Lung (tissue), 12 donors: Measurements from ENCODE around the gene CD300H. TPM values are rescaled to one million over a fixed set of nuclear protein-coding genes. Genes with fewer than 3 reads are reported as not detected.

ENCODE experiments used
- ATAC-seq: fragments of 200-7000 bp; cut with Tn5 transposase; one replicate; pipeline ENCODE4 v1.9.1; 2020; ENCODE audit warnings: moderate number of reproducible peaks; ENCODE audit not compliant: insufficient read depth, low FRiP score
- DNase-seq, 3 donors: peaks; one replicate each; pipeline ENCODE4 v3.0.0-alpha.2; 2013 to 2017
- H3K27ac ChIP-seq, 2 donors: one replicate each; pipeline ENCODE4 v1.5.1; 2013; ENCODE audit warnings: mild to moderate bottlenecking in 2 of 2, moderate library complexity in 2 of 2, control low read depth in 1 of 2, inconsistent platforms in 1 of 2, low read depth in 1 of 2, low read length in 1 of 2
- H3K27me3 ChIP-seq, 3 donors: one replicate each; pipeline ENCODE4 v1.5.1; 2013; ENCODE audit warnings: low read length in 2 of 3; ENCODE audit not compliant: control insufficient read depth in 3 of 3, insufficient read depth in 3 of 3
- H3K36me3 ChIP-seq, 4 donors: one replicate each; pipeline ENCODE4 v1.5.1; 2013; ENCODE audit warnings: low read length in 4 of 4, mild to moderate bottlenecking in 1 of 4, moderate library complexity in 1 of 4; ENCODE audit not compliant: control insufficient read depth in 4 of 4, insufficient read depth in 4 of 4
- H3K4me1 ChIP-seq, 5 donors: one replicate each; pipeline ENCODE4 v1.5.1; 2013; ENCODE audit warnings: low read length in 5 of 5, mild to moderate bottlenecking in 2 of 5, moderate library complexity in 1 of 5; ENCODE audit not compliant: control insufficient read depth in 5 of 5, insufficient read depth in 5 of 5
- H3K4me3 ChIP-seq: one replicate; pipeline ENCODE4 v1.5.1; 2013; ENCODE audit warnings: mild to moderate bottlenecking, control low read depth, moderate library complexity
- H3K9ac ChIP-seq, 2 donors: one replicate each; pipeline ENCODE4 v1.5.1; 2013; ENCODE audit warnings: low read length in 2 of 2, control low read depth in 1 of 2; ENCODE audit not compliant: insufficient read depth in 1 of 2
- H3K9me3 ChIP-seq, 4 donors: one replicate each; pipeline ENCODE4 v1.5.1; 2013; ENCODE audit warnings: low read length in 3 of 4, mild to moderate bottlenecking in 1 of 4, moderate library complexity in 1 of 4; ENCODE audit not compliant: control insufficient read depth in 4 of 4, insufficient read depth in 3 of 4
- WGBS, 2 donors: extraction: QIAGEN DNeasy Blood & Tissue Kit; methylation state at CpG; one replicate each; pipeline ENCODE4 v1.1.7; 2013; 5-methylcytosine and 5-hydroxymethylcytosine counted together
- polyA plus RNA-seq, 2 donors: library from polyadenylated mRNA; stranded (reverse); fragments of 200-250 nt; gene quantifications; one replicate each; pipeline ENCODE4 v1.2.1, GENCODE V29; 2013
- total RNA-seq, 2 donors: library from RNA; depleted of rRNA in 1 of 2; stranded (reverse); fragments of >200 nt in 1 of 2; gene quantifications; one replicate each; pipeline ENCODE4 v1.2.1, GENCODE V29; 2014 to 2021
- TF ChIP-seq, protein P1 (sequence below): IDR thresholded peaks from 2 replicates; pipeline ENCODE4 v1.5.1; 2012; ENCODE audit warnings: mild to moderate bottlenecking; ENCODE audit errors: control extremely low read depth, extremely low read depth
- donor health status: control.
- donor health status: control.
- donor health status: Bipolar disorder and iron deficiency.
- donor health status: healthy.
- donor health status: DM: yes; HTN: yes; CAD: no.

The CD300H gene
- total and polyA plus RNA-seq, 4 donors, result 1.1 to 11.9 (median 3.4) TPM; not detected in 1

DNA sequence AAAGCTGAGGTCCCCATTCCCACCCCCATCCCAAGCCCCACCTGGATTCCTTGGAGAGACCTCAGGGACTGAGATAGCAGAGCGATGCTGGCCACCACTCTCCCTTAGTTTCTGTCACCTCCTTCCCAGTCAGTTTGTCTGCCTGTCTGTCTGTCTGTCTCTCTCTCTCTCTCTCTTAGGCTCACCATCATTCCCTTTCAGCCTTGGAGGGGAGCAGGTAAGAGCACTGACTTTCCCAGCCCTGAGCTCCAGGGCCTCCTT, 41.9 kb downstream of the CD300H start:
- H3K36me3 ChIP-seq, result no peaks in the 10 kb centered on the region
- H3K9me3 ChIP-seq, result peaks cover 0 to 12% (median 0%) of the 10 kb centered on the region in 4 donors
- H3K27me3 ChIP-seq, result no peaks in the 10 kb centered on the region
- no peaks in the 10 kb centered on the region for H3K4me1 ChIP-seq
- TF ChIP-seq, protein P1, sequence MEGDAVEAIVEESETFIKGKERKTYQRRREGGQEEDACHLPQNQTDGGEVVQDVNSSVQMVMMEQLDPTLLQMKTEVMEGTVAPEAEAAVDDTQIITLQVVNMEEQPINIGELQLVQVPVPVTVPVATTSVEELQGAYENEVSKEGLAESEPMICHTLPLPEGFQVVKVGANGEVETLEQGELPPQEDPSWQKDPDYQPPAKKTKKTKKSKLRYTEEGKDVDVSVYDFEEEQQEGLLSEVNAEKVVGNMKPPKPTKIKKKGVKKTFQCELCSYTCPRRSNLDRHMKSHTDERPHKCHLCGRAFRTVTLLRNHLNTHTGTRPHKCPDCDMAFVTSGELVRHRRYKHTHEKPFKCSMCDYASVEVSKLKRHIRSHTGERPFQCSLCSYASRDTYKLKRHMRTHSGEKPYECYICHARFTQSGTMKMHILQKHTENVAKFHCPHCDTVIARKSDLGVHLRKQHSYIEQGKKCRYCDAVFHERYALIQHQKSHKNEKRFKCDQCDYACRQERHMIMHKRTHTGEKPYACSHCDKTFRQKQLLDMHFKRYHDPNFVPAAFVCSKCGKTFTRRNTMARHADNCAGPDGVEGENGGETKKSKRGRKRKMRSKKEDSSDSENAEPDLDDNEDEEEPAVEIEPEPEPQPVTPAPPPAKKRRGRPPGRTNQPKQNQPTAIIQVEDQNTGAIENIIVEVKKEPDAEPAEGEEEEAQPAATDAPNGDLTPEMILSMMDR, result no peak
- no peak overlapping the region for H3K9ac ChIP-seq
- ATAC-seq, result no peak
- H3K4me3 ChIP-seq, result no peak overlapping the region
- no peak overlapping the region for H3K27ac ChIP-seq
- DNase-seq, result no peak
- WGBS, 2 donors, result 97 to 100% methylated on average over 1 of the region's 1 CpG

DNA sequence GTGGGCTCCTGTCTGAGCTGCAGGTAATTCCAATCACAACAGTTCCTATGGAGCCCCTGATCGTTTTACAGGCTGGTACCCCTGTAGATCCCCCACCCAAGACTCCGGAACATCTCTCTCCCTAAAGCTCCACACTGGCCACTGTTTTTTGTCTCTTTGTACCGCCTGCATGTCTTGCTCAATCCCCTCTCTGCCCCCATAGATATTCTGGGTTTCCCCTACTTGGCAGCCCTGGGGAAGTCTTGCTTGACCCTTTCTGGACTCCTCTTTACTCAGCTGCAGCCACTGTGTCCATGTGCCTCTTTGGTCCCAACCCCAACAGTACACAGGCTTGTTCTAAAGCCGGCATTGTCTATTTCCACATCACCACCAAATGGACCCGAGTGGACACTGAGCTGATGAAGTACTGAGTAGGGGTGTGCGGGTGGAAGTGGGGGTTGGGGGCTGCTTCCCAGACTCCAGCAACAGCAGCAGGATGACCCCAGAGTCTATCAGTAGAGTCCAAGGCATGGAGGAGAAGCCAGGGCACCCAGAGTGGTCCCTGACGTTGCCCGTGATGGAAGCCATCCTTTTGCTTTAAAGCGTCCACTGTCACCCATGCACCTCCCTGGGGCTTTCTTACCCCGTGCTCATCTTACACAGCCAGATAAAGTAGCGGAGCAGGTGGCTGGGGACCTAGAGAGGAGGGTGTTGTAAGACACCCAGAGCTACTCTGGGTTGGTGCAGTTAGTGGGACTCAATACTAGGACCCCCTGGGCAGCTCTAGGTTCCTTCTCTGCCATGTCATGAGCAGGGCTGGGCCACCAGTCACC, 42.5 kb downstream of the CD300H start:
- H3K4me1 ChIP-seq, result no peaks in the 10 kb centered on the region
- no peaks in the 10 kb centered on the region for H3K27me3 ChIP-seq
- TF ChIP-seq, protein P1, result no peak
- no peak overlapping the region for H3K4me3 ChIP-seq
- H3K36me3 ChIP-seq, result no peaks in the 10 kb centered on the region
- no peak for DNase-seq
- H3K27ac ChIP-seq, result no peak overlapping the region
- WGBS, 2 donors, result 76 to 81% methylated on average over 11 of the region's 11 CpGs
- peaks cover 0 to 12% (median 0%) of the 10 kb centered on the region in 4 donors for H3K9me3 ChIP-seq
- ATAC-seq, result no peak
- no peak overlapping the region for H3K9ac ChIP-seq

DNA sequence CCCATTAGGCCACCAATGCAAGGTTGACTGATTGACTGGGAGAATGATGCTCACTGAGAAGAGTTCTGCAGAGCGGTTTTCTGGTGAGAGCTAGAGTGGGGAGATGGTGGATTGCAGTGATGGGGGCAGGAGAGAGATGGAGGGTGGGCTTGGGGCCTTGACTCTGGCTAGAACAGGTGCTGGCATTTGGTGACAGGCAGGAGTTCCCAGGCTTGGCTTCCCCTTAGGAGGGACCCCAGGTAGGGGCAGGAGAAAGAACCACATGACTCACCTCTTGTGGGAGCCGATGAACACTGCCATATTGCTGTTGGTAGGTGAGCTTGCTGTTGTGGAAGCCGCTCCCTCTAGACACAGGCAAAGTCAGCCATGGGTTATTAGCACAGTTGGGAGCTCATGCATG, 44.0 kb downstream of the CD300H start:
- TF ChIP-seq, protein P1, result no peak
- Histone ChIP-seq H3K9ac (no peak overlapping the region), H3K9me3 (peaks cover 0 to 12% (median 0%) of the 10 kb centered on the region in 4 donors), H3K4me3 (no peak overlapping the region), H3K4me1 (no peaks in the 10 kb centered on the region), H3K27me3 (no peaks in the 10 kb centered on the region), H3K36me3 (no peaks in the 10 kb centered on the region), H3K27ac (no peak overlapping the region)
- ATAC-seq (no peak), DNase-seq (no peak)
- WGBS, 2 donors, result 84 to 95% methylated on average over 3 of the region's 3 CpGs
